Activated CD8-positive, alpha-beta T cell treated with anti-CD3 and anti-CD28 coated beads, Interleukin-2, amount 10 ng/mL, durations not matched to agents 7 days and 5 days (primary cell): Measurements from ENCODE around the gene FBXO45. TPM values are rescaled to one million over a fixed set of nuclear protein-coding genes. Genes with fewer than 3 reads are reported as not detected.
"Not testable (repeated sequence)": the region's sequence is repeated elsewhere in the genome, so short reads cannot be mapped to it uniquely, and the experiment has no call there.

Source experiments
- ATAC-seq: fragments of 150-1000 bp; cut with Tn5 transposase; one replicate; pipeline ENCODE4 v1.10.0; 2021; ENCODE audit warnings: moderate library complexity
- CTCF ChIA-PET: fragments of 350-600 bp; sonication (Branson Sonifier 250); formaldehyde crosslinking; loops from one replicate; lab custom pipeline; 2021; ENCODE audit warnings: antibody characterized with exemption; lab: Charles Lee
- POLR2A ChIA-PET: fragments of 350-600 bp; sonication (Branson Sonifier 250); formaldehyde crosslinking; loops from one replicate; lab custom pipeline; 2021; ENCODE audit warnings: antibody characterized with exemption; lab: Charles Lee
- DNase-seq: peaks from one replicate; pipeline ENCODE4 v3.0.0-alpha.2; 2020
- H3K27ac Mint-ChIP-seq: one replicate; pipeline ENCODE4 v1.8.0; 2021; ENCODE audit warnings: mild to moderate bottlenecking, mixed read lengths
- H3K27me3 Mint-ChIP-seq: one replicate; pipeline ENCODE4 v1.8.0; 2021; ENCODE audit warnings: low read depth, mixed read lengths
- H3K36me3 Mint-ChIP-seq: one replicate; pipeline ENCODE4 v1.8.0; 2021; ENCODE audit warnings: low read depth, mixed read lengths
- H3K4me1 Mint-ChIP-seq: one replicate; pipeline ENCODE4 v1.8.0; 2021; ENCODE audit warnings: low read depth, mixed read lengths
- H3K4me3 Mint-ChIP-seq: one replicate; pipeline ENCODE4 v1.8.0; 2021; ENCODE audit warnings: mild to moderate bottlenecking, mixed read lengths
- H3K9me3 Mint-ChIP-seq: one replicate; pipeline ENCODE4 v1.8.0; 2022; ENCODE audit warnings: mixed read lengths; ENCODE audit not compliant: insufficient read depth
- total RNA-seq, 2 experiments: library from RNA; stranded (reverse); gene quantifications; one replicate each; pipeline ENCODE4 v1.2.3, GENCODE V29; 2021

FBXO45 gene
- total RNA-seq, 2 experiments from 2014 or later, result 16.1 to 17.7 TPM

GRCh38 chr3:196632046-196632751 lies 63.7 kb downstream of the FBXO45 start:
- ChIA-PET POLR2A (interaction anchor here (0.6 to 5.3 kb wide), 15 partner anchors 8 to 108 kb away, joined by 3 to 83 read pairs (median 5); partner anchors contain the start of genes CEP19, FBXO45, PAK2 and PIGX), CTCF (interaction anchor here (0.8 to 7.4 kb wide), 10 partner anchors 10 to 75 kb away, joined by 3 to 102 read pairs (median 4); no protein-coding TSS in a partner anchor)
- Mint-ChIP-seq H3K4me3 (peak overlapping the region; percentile 94), H3K36me3 (peaks cover 8% of the 10 kb centered on the region), H3K4me1 (peaks cover 79% of the 10 kb centered on the region), H3K27me3 (no peaks in the 10 kb centered on the region), H3K27ac (peak overlapping the region; percentile 99), H3K9me3 (no peaks in the 10 kb centered on the region)
- DNase-seq, result peak; percentile 97
- peak; percentile 87 for ATAC-seq

GRCh38 chr3:196633555-196634151 lies 65.2 kb downstream of the FBXO45 start:
- Mint-ChIP-seq H3K4me3 (peak overlapping the region; percentile 94), H3K9me3 (no peaks in the 10 kb centered on the region), H3K27ac (peak overlapping the region; percentile 99), H3K36me3 (peaks cover 10% of the 10 kb centered on the region), H3K4me1 (peaks cover 80% of the 10 kb centered on the region), H3K27me3 (no peaks in the 10 kb centered on the region)
- DNase-seq, result no peak
- no peak for ATAC-seq
- CTCF ChIA-PET, result interaction anchor here (0.8 to 1.2 kb wide), 3 partner anchors 13 to 24 kb away, joined by 4 to 5 read pairs (median 4); no protein-coding TSS in a partner anchor
- POLR2A ChIA-PET, result interaction anchor here (0.6 to 1.2 kb wide), 5 partner anchors 14 to 577 kb away, joined by 3 to 5 read pairs (median 3); partner anchors contain the start of genes CEP19 and PIGX

- POLR2A ChIA-PET, result interaction anchor here (0.6 to 1.2 kb wide), 2 partner anchors 21 to 78 kb away, joined by 3 to 5 read pairs; partner anchors contain the start of genes CEP19 and PIGX
- Mint-ChIP-seq H3K27ac (no peak overlapping the region), H3K36me3 (peaks cover 10% of the 10 kb centered on the region), H3K9me3 (no peaks in the 10 kb centered on the region), H3K4me1 (peaks cover 85% of the 10 kb centered on the region), H3K27me3 (no peaks in the 10 kb centered on the region), H3K4me3 (no peak overlapping the region)
- ATAC-seq (no peak), DNase-seq (no peak)
- CTCF ChIA-PET, result interaction anchor here (1.1 to 1.2 kb wide), 2 partner anchors 22 to 25 kb away, joined by 4 to 5 read pairs; no protein-coding TSS in a partner anchor
These were observed 65.8 kb downstream of the FBXO45 start for GRCh38 chr3:196634224-196634623.

- POLR2A ChIA-PET, result interaction anchor here (0.9 to 1.2 kb wide), 2 partner anchors 25 to 78 kb away, joined by 5 read pairs; partner anchors contain the start of genes CEP19 and PIGX
These were observed 66.4 kb downstream of the FBXO45 start for GRCh38 chr3:196634829-196635228.

GRCh38 chr3:196636369-196637349 lies 68.2 kb downstream of the FBXO45 start:
- H3K9me3 Mint-ChIP-seq, result no peaks in the 10 kb centered on the region
- DNase-seq (no peak), ATAC-seq (no peak)
- H3K4me1 Mint-ChIP-seq, result peaks cover 77% of the 10 kb centered on the region
- no peak overlapping the region for H3K4me3 Mint-ChIP-seq
- POLR2A ChIA-PET, result interaction anchor here (1.6 kb wide), 1 partner anchor 16 kb away, joined by 3 read pairs; no protein-coding TSS in a partner anchor
- CTCF ChIA-PET, result interaction anchor here (1.4 to 10.0 kb wide), 2 partner anchors 27 to 32 kb away, joined by 3 to 107 read pairs; no protein-coding TSS in a partner anchor
- H3K27ac Mint-ChIP-seq, result peak overlapping the region; percentile 6
- H3K36me3 Mint-ChIP-seq, result peaks cover 21% of the 10 kb centered on the region
- H3K27me3 Mint-ChIP-seq, result no peaks in the 10 kb centered on the region

More at GRCh38 chr3:196634829-196635228, 66.4 kb downstream of the FBXO45 start:
- H3K27ac Mint-ChIP-seq, result no peak overlapping the region
- H3K27me3 Mint-ChIP-seq, result no peaks in the 10 kb centered on the region
- DNase-seq (no peak), ATAC-seq (no peak)
- no peak overlapping the region for H3K4me3 Mint-ChIP-seq
- H3K36me3 Mint-ChIP-seq, result peaks cover 10% of the 10 kb centered on the region
- peaks cover 81% of the 10 kb centered on the region for H3K4me1 Mint-ChIP-seq
- CTCF ChIA-PET, result interaction anchor here (0.7 kb wide), 1 partner anchor 12 kb away, joined by 3 read pairs; no protein-coding TSS in a partner anchor
- no peaks in the 10 kb centered on the region for H3K9me3 Mint-ChIP-seq

- H3K4me3 Mint-ChIP-seq, H3K27me3 Mint-ChIP-seq, H3K9me3 Mint-ChIP-seq, DNase-seq, ATAC-seq, H3K27ac Mint-ChIP-seq: not testable (repeated sequence)
- POLR2A ChIA-PET, result interaction anchor here (1.6 kb wide), 1 partner anchor 9 kb away, joined by 5 read pairs; no protein-coding TSS in a partner anchor
- Mint-ChIP-seq H3K4me1 (peaks cover 79% of the 10 kb centered on the region), H3K36me3 (peaks cover 28% of the 10 kb centered on the region)
- CTCF ChIA-PET, result interaction anchor here (2.4 to 10.0 kb wide), 3 partner anchors 8 to 48 kb away, joined by 7 to 107 read pairs (median 42); no protein-coding TSS in a partner anchor
These were observed 69.5 kb downstream of the FBXO45 start for GRCh38 chr3:196637941-196638340.

Other genes with a start within 250 kb of the FBXO45 start
- not detected for gene TM4SF19, start 230.3 kb upstream of the FBXO45 start, total RNA-seq
- 10 to 100 TPM; 43.5 to 45.1 TPM for gene UBXN7, start 136.2 kb upstream of the FBXO45 start, total RNA-seq
- 10 to 100 TPM; 35.2 to 39.3 TPM for gene RNF168, start 64.9 kb upstream of the FBXO45 start, total RNA-seq
- gene SMCO1, start 53.3 kb upstream of the FBXO45 start, total RNA-seq, result under 1 TPM in 1 of 2 experiments, not detected in 1; 0.13 TPM
- gene WDR53, start 106 bp upstream of the FBXO45 start, total RNA-seq, result 10 to 100 TPM; 21.0 to 21.8 TPM
- gene NRROS, start 71.0 kb downstream of the FBXO45 start, total RNA-seq, result 10 to 100 TPM; 37.5 to 39.9 TPM
- gene CEP19, start 143.6 kb downstream of the FBXO45 start, total RNA-seq, result 1 to 10 TPM; 4.6 to 5.6 TPM
- 10 to 100 TPM; 41.5 to 42.1 TPM for gene PIGX, start 143.7 kb downstream of the FBXO45 start, total RNA-seq
- gene PAK2, start 171.2 kb downstream of the FBXO45 start, total RNA-seq, result 100 to 1,000 TPM in 1 of 2 experiments, 10 to 100 TPM in 1; 84.7 to 104 TPM